ENCODE measurements around the gene CTBP2. TPM values are rescaled to one million over a fixed set of nuclear protein-coding genes. Genes with fewer than 3 reads are reported as not detected.

CTBP2 gene
- total and polyA plus RNA-seq, 2 of the 13 experiments (the other 11 are each of a cell fraction or from before 2014, with no cell fraction given), result 0.08 TPM; not detected in 1

DNA sequence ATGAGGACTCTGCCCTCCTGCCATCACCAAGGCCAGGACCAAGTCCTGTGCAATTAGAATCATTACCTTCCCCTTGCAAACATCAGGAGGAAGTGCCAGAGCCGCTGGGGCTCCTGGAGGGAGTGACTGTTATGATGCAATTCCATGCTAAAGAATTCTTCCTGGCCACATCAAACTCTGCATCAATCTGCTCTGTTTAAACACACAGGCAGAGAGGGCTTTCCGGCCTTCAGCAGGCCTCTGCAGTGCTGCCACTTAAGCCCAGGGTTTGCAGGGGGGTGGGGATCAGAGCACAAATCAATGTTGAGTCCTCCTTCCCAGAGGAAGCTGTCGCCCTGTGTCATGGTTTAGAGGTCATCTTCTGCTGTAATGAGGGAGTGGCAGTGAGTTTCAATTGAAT is 58.1 kb downstream of the CTBP2 start:
- Histone ChIP-seq H2AFZ (ENCODE audit: low read length) (no peak overlapping the region), H3K79me2 (ENCODE audit: insufficient read depth, low read length) (no peaks in the 10 kb centered on the region), H3K4me3 (replicated peaks in 1 of 3; ENCODE audit: insufficient read depth in 1 of 3, low read depth in 2 of 3, low read length in 3 of 3) (no peak overlapping the region), H3K9me3 (ENCODE audit: low read length) (peaks cover under 1% of the 10 kb centered on the region; the same call in 1 of the 2 replicates), H3K27me3 (ENCODE audit: control insufficient read depth in 1 of 2, insufficient read depth in 2 of 2, low read length in 2 of 2) (peaks cover 2 to 37% of the 10 kb centered on the region in 2 experiments; a peak in 4 of 5 replicates), H3K4me2 (ENCODE audit: low read depth, low read length) (no peak overlapping the region), H3K36me3 (replicated peaks in 1 of 2; ENCODE audit: control insufficient read depth in 1 of 2, insufficient read depth in 2 of 2, low read length in 2 of 2) (no peaks in the 10 kb centered on the region), H3K9ac (ENCODE audit: insufficient read depth, low read depth, low read length) (no peak overlapping the region), H3K27ac (ENCODE audit: extremely low read length, insufficient read depth, low read length) (no peak overlapping the region), H3K4me1 (ENCODE audit: insufficient read depth, low read length) (0 out of 2 replicates have a peak, but pooled peaks cover 12% of the 10 kb centered on the region), H4K20me1 (ENCODE audit: insufficient read depth, low read length) (no peaks in the 10 kb centered on the region)
- TF ChIP-seq ZNF549 (CRISPR knock-in tag; IDR thresholded peaks at IDR 0.05) (no peak), ZNF607 (CRISPR knock-in tag; IDR thresholded peaks at IDR 0.05; ENCODE audit: borderline replicate concordance) (no peak), ZNF34 (CRISPR knock-in tag; IDR thresholded peaks at IDR 0.05; ENCODE audit: borderline replicate concordance) (no peak), GATAD2A (CRISPR knock-in tag; IDR thresholded peaks at IDR 0.05) (no peak), MYPOP (CRISPR knock-in tag; IDR thresholded peaks at IDR 0.05) (no peak), HES4 (CRISPR knock-in tag; IDR thresholded peaks at IDR 0.05; ENCODE audit: borderline replicate concordance) (no peak), RBFOX2 (IDR thresholded peaks at IDR 0.05; ENCODE audit: low read depth, low read length) (no peak), CEBPB (IDR thresholded peaks at IDR 0.05; ENCODE audit: borderline replicate concordance, low read depth, low read length) (peak; percentile 45; the same call in 1 of the 2 replicates), FOXA1 (IDR thresholded peaks at IDR 0.05) (no peak), FOXA1 (CRISPR knock-in tag; IDR thresholded peaks at IDR 0.05) (no peak)
- intact Hi-C loops (cut with micrococcal nuclease; ENCODE audit: unreplicated experiment) (no loop called here), in situ Hi-C loops (cut with HindIII; ENCODE audit: extremely low pct_ligation_motif_present, low pct_unique_long_range_greater_than_20kb) (no loop called here)
- ATAC-seq (peak; percentile 64), DNase-seq (ENCODE audit: low spot score) (peak; percentile 22), FAIRE-seq (no peak)
- WGBS (ENCODE audit: low lambda C conversion rate), result 0% methylated on average over 2 of the region's 3 CpGs
- POLR2A ChIA-PET, result no interaction called here
- CTCF ChIA-PET (ENCODE audit: low intra/inter-chr PET ratio, low total read pairs), result no interaction called here
- no TSS peak for BruUV-seq (replicated peaks)

All from HepG2 (cell line).